ENCODE results near the gene PTMS.

GRCh38 chr12:6770600-6770999, 4.4 kb downstream of the PTMS start:
- TF ChIP-seq CTCF (conservative IDR thresholded peaks at IDR 0.05; ENCODE audit: low read depth in 2 of 2) (no peak), EZH2 (IDR thresholded peaks at IDR 0.05; ENCODE audit: low read depth, unreplicated experiment) (no peak), EZH2phosphoT487 (IDR thresholded peaks at IDR 0.05; ENCODE audit: unreplicated experiment) (no peak), STAT1 (IDR thresholded peaks at IDR 0.05; ENCODE audit: unreplicated experiment) (no peak), ZNF331 (CRISPR knock-in tag; IDR thresholded peaks at IDR 0.05; ENCODE audit: low read depth) (no peak), CREB1 (CRISPR knock-in tag; IDR thresholded peaks at IDR 0.05; ENCODE audit: low read depth) (no peak), POLR2AphosphoS5 (IDR thresholded peaks at IDR 0.05; ENCODE audit: low read depth) (no peak; the same call in 1 of the 2 replicates), REST (IDR thresholded peaks at IDR 0.05; ENCODE audit: unreplicated experiment) (no peak), ETS1 (IDR thresholded peaks at IDR 0.05) (no peak)

All from GM23338 (cell line).